Stimulated activated CD8-positive, alpha-beta memory T cell treated with anti-CD3 and anti-CD28 coated beads, Interleukin-7, amount 100 ng/mL, for 24 hours (primary cell): ENCODE measurements around the gene ST8SIA2.
"Not testable (repeated sequence)": the region's sequence is repeated elsewhere in the genome, so short reads cannot be mapped to it uniquely, and the experiment has no call there.

ENCODE experiments used
- DNase-seq: peaks from one replicate; pipeline ENCODE4 v3.0.0-alpha.2; 2020; ENCODE audit warnings: low read depth

ST8SIA2 gene

GRCh38 chr15:92443381-92443780, 49.7 kb downstream of the ST8SIA2 start:
- no peak for DNase-seq

- no peak for DNase-seq
These were observed 51.0 kb downstream of the ST8SIA2 start for GRCh38 chr15:92444631-92445030.

GRCh38 chr15:92448370-92448769, 54.7 kb downstream of the ST8SIA2 start:
- no peak for DNase-seq

GRCh38 chr15:92449476-92449875, 55.8 kb downstream of the ST8SIA2 start:
- DNase-seq = no peak

GRCh38 chr15:92451225-92451825, 57.6 kb downstream of the ST8SIA2 start:
- DNase-seq = no peak

GRCh38 chr15:92452143-92452542, 58.5 kb downstream of the ST8SIA2 start:
- DNase-seq = no peak

- DNase-seq = no peak
These were observed 59.9 kb downstream of the ST8SIA2 start for GRCh38 chr15:92453607-92454006.

- DNase-seq = no peak
These were observed 60.9 kb downstream of the ST8SIA2 start for GRCh38 chr15:92454555-92455105.

GRCh38 chr15:92455271-92455670, 61.6 kb downstream of the ST8SIA2 start:
- DNase-seq = no peak

- DNase-seq = no peak
These were observed 63.9 kb downstream of the ST8SIA2 start for GRCh38 chr15:92457471-92458041.

- DNase-seq = no peak
These were observed 66.3 kb downstream of the ST8SIA2 start for GRCh38 chr15:92460023-92460422.

GRCh38 chr15:92462424-92463125, 68.9 kb downstream of the ST8SIA2 start:
- DNase-seq = no peak

- no peak for DNase-seq
These were observed 69.7 kb downstream of the ST8SIA2 start for GRCh38 chr15:92463352-92463751.

- no peak for DNase-seq
These were observed 70.1 kb downstream of the ST8SIA2 start for GRCh38 chr15:92463826-92464225.

- DNase-seq = no peak
These were observed 73.2 kb downstream of the ST8SIA2 start for GRCh38 chr15:92466834-92467233.

GRCh38 chr15:92467245-92467644, 73.6 kb downstream of the ST8SIA2 start:
- DNase-seq = no peak

GRCh38 chr15:92468991-92469390, 75.3 kb downstream of the ST8SIA2 start:
- no peak for DNase-seq

- DNase-seq = no peak
These were observed 77.6 kb downstream of the ST8SIA2 start for GRCh38 chr15:92471288-92471687.

GRCh38 chr15:92473756-92474155, 80.1 kb downstream of the ST8SIA2 start:
- DNase-seq = no peak

- DNase-seq = not testable (repeated sequence)
These were observed 86.0 kb downstream of the ST8SIA2 start for GRCh38 chr15:92479730-92480129.

- no peak for DNase-seq
These were observed 86.7 kb downstream of the ST8SIA2 start for GRCh38 chr15:92480361-92480760.

GRCh38 chr15:92485441-92485840, 91.8 kb downstream of the ST8SIA2 start:
- DNase-seq = no peak

GRCh38 chr15:92492551-92493115, 99.0 kb downstream of the ST8SIA2 start:
- DNase-seq = no peak
